DOHH2 (cell line): ENCODE measurements around the gene DNAAF9.

ENCODE experiments used
- H3F3A ChIP-seq: fragments of 200-600 bp; sonication (generic), shearing (Covaris generic); 2 replicates; pipeline ENCODE4 v1.6.0; 2016; ENCODE audit warnings: antibody characterized with exemption, mild to moderate bottlenecking; ENCODE audit not compliant: control insufficient read depth, insufficient read depth
- H3K27ac ChIP-seq: fragments of 200-600 bp; sonication (generic); 2 replicates; pipeline ENCODE4 v1.5.1; 2014; ENCODE audit warnings: low read depth, mild to moderate bottlenecking, low read length, moderate library complexity
- H3K27me3 ChIP-seq: fragments of 200-600 bp; sonication (generic); 2 replicates; pipeline ENCODE4 v1.6.1; 2014; ENCODE audit warnings: mild to moderate bottlenecking, low read length, mixed read lengths; ENCODE audit not compliant: control insufficient read depth
- H3K36me3 ChIP-seq: fragments of 200-600 bp; sonication (generic); 2 replicates; pipeline ENCODE4 v1.6.1; 2014; ENCODE audit warnings: mild to moderate bottlenecking, low read length, moderate library complexity, mixed read lengths; ENCODE audit not compliant: control insufficient read depth
- H3K4me1 ChIP-seq: fragments of 200-600 bp; sonication (generic); 2 replicates; pipeline ENCODE4 v1.6.1; 2014; ENCODE audit warnings: mild to moderate bottlenecking, low read length, mixed read lengths; ENCODE audit not compliant: control insufficient read depth
- H3K4me2 ChIP-seq: fragments of 200-600 bp; sonication (generic); 2 replicates; pipeline ENCODE4 v1.6.0; 2014; ENCODE audit warnings: mild to moderate bottlenecking, low read length, moderate library complexity
- H3K4me3 ChIP-seq: fragments of 200-600 bp; sonication (generic); 2 replicates; pipeline ENCODE4 v1.5.1; 2014; ENCODE audit warnings: mild to moderate bottlenecking, low read length, mixed read lengths
- H3K79me2 ChIP-seq: fragments of 200-600 bp; sonication (generic); 2 replicates; pipeline ENCODE4 v1.6.1; 2014; ENCODE audit warnings: mild to moderate bottlenecking, low read length, mixed read lengths; ENCODE audit not compliant: control insufficient read depth
- H3K9me2 ChIP-seq: fragments of 200-600 bp; sonication (generic); replicated peaks from 2 replicates; pipeline ENCODE4 v1.6.1; 2014; ENCODE audit warnings: mild to moderate bottlenecking, low read length, mixed read lengths; ENCODE audit not compliant: control insufficient read depth
- H3K9me3 ChIP-seq: fragments of 200-600 bp; sonication (generic); 2 replicates; pipeline ENCODE4 v1.6.1; 2014; ENCODE audit warnings: antibody characterized with exemption, low read length, mixed read lengths; ENCODE audit not compliant: control insufficient read depth, insufficient read depth
- H4K20me1 ChIP-seq: fragments of 200-600 bp; sonication (generic); 2 replicates; pipeline ENCODE4 v1.6.0; 2014; ENCODE audit warnings: low read depth, mild to moderate bottlenecking, antibody characterized with exemption, low read length, moderate library complexity; ENCODE audit not compliant: control insufficient read depth, insufficient read depth
- CTCF ChIP-seq: fragments of 200-600 bp; sonication (generic); IDR thresholded peaks from one replicate; pipeline ENCODE4 v1.5.1; 2014; ENCODE audit warnings: antibody characterized with exemption, mild to moderate bottlenecking, low read depth, low read length; ENCODE audit not compliant: poor library complexity, severe bottlenecking
- EZH2phosphoT487 ChIP-seq: fragments of 200-600 bp; sonication (generic); IDR thresholded peaks from 2 replicates; pipeline ENCODE4 v1.6.1; 2017; ENCODE audit warnings: borderline replicate concordance, mild to moderate bottlenecking, antibody characterized with exemption, low read length, moderate library complexity, mixed read lengths

Gene DNAAF9

GRCh38 chr20:3409417-3409816 is 1.9 kb upstream of the DNAAF9 start:
- H3K27ac ChIP-seq = no peak overlapping the region
- no peaks in the 10 kb centered on the region for H3K9me2 ChIP-seq
- H3K36me3 ChIP-seq = no peaks in the 10 kb centered on the region
- no peaks in the 10 kb centered on the region for H3K79me2 ChIP-seq
- no peak overlapping the region for H3K4me3 ChIP-seq
- H3K4me1 ChIP-seq = peaks cover 7% of the 10 kb centered on the region; the same call in 1 of the 2 replicates
- H3K27me3 ChIP-seq = peaks cover 42% of the 10 kb centered on the region
- no peaks in the 10 kb centered on the region for H4K20me1 ChIP-seq
- no peaks in the 10 kb centered on the region for H3F3A ChIP-seq
- H3K4me2 ChIP-seq = no peak overlapping the region
- no peak for TF ChIP-seq EZH2phosphoT487
- TF ChIP-seq CTCF = no peak
- no peaks in the 10 kb centered on the region for H3K9me3 ChIP-seq

GRCh38 chr20:3407771-3408637 is 535 bp upstream of the DNAAF9 start:
- no peaks in the 10 kb centered on the region for H4K20me1 ChIP-seq
- H3K4me2 ChIP-seq = peak overlapping the region; percentile 74
- H3K9me2 ChIP-seq = no peaks in the 10 kb centered on the region
- no peaks in the 10 kb centered on the region for H3F3A ChIP-seq
- H3K27ac ChIP-seq = no peak overlapping the region
- H3K36me3 ChIP-seq = no peaks in the 10 kb centered on the region
- H3K4me3 ChIP-seq = peak overlapping the region; percentile 70
- no peaks in the 10 kb centered on the region for H3K79me2 ChIP-seq
- H3K9me3 ChIP-seq = no peaks in the 10 kb centered on the region
- no peak for TF ChIP-seq CTCF
- no peak for TF ChIP-seq EZH2phosphoT487
- H3K27me3 ChIP-seq = peaks cover 46% of the 10 kb centered on the region
- peaks cover 7% of the 10 kb centered on the region; the same call in 1 of the 2 replicates for H3K4me1 ChIP-seq

GRCh38 chr20:3406481-3407039 is 909 bp downstream of the DNAAF9 start:
- Histone ChIP-seq H3K4me2 (0 out of 2 replicates have a peak overlapping the region, but pooled peaks have one; percentile 33), H3K4me3 (no peak overlapping the region), H3K27me3 (peaks cover 46% of the 10 kb centered on the region), H3K9me2 (no peaks in the 10 kb centered on the region), H4K20me1 (no peaks in the 10 kb centered on the region), H3K36me3 (no peaks in the 10 kb centered on the region), H3K9me3 (no peaks in the 10 kb centered on the region), H3K79me2 (no peaks in the 10 kb centered on the region), H3K27ac (no peak overlapping the region), H3K4me1 (peaks cover 7% of the 10 kb centered on the region; the same call in 1 of the 2 replicates), H3F3A (no peaks in the 10 kb centered on the region)
- no peak for TF ChIP-seq CTCF
- no peak for TF ChIP-seq EZH2phosphoT487
